Endothelial cell of umbilical vein (primary cell): ENCODE data around the gene UBE2K. TPM values are rescaled to one million over a fixed set of nuclear protein-coding genes. Genes with fewer than 3 reads are reported as not detected.

Experiments
- BruUV-seq: library from RNA; stranded (reverse); fragments of 400-500 nt; replicated peaks from 2 replicates; lab custom pipeline; 2021; lab: Mats Ljungman, UMichigan
- CTCF ChIA-PET: fragments of 300-600, 350-600 bp; sonication (Branson Sonifier 250); formaldehyde crosslinking; loops from one replicate; lab custom pipeline; 2021; ENCODE audit warnings: antibody characterized with exemption, inconsistent platforms; lab: Charles Lee
- POLR2A ChIA-PET: fragments of 300-600, 350-600 bp; sonication (Branson Sonifier 250); formaldehyde crosslinking; loops from one replicate; lab custom pipeline; 2021; ENCODE audit warnings: antibody characterized with exemption, inconsistent platforms; lab: Charles Lee
- DNase-seq: peaks from one replicate; pipeline ENCODE4 v3.0.0-alpha.2; 2011; ENCODE audit warnings: low read depth, low spot score
- FAIRE-seq: peaks from 2 replicates; lab custom pipeline; 2011; peaks lifted over from hg19 to GRCh38; lab: Jason Lieb, UNC
- H2AFZ ChIP-seq: 2 replicates; pipeline ENCODE4 v1.6.0; 2012; ENCODE audit warnings: low read depth, low read length, control low read depth, inconsistent platforms
- H3K27ac ChIP-seq: 2 replicates; pipeline ENCODE4 v1.5.1; 2011; ENCODE audit warnings: low read depth, mild to moderate bottlenecking, control low read depth, low read length, moderate library complexity; ENCODE audit not compliant: insufficient read depth
- H3K27me3 ChIP-seq, 2 experiments: 2 replicates each; pipeline versions ENCODE4 v1.6.0 to v1.6.1; 2011; ENCODE audit warnings: low read length in 2 of 2, mixed read lengths in 1 of 2; ENCODE audit not compliant: control insufficient read depth in 2 of 2, insufficient read depth in 2 of 2
- H3K36me3 ChIP-seq, 2 experiments: 2 replicates in 1 of 2; 3 replicates in 1 of 2; pipeline ENCODE4 v1.5.1; 2011; ENCODE audit warnings: low read length in 2 of 2, mild to moderate bottlenecking in 1 of 2, moderate library complexity in 1 of 2; ENCODE audit not compliant: control insufficient read depth in 2 of 2, insufficient read depth in 2 of 2; ENCODE audit errors: extremely low read depth in 1 of 2
- H3K4me1 ChIP-seq: 3 replicates; pipeline ENCODE4 v1.5.1; 2011; ENCODE audit warnings: mild to moderate bottlenecking, low read length; ENCODE audit not compliant: control insufficient read depth, insufficient read depth; ENCODE audit errors: extremely low read depth
- H3K4me2 ChIP-seq: 2 replicates; pipeline ENCODE4 v1.6.1; 2011; ENCODE audit warnings: low read length, control low read depth, mixed read lengths; ENCODE audit not compliant: insufficient read depth
- H3K4me3 ChIP-seq, 3 experiments: fragments of 200-600 bp in 1 of 3; sonication (generic), shearing (Covaris generic) in 1 of 3; replicated peaks in 1 of 3; 2 replicates each; pipeline ENCODE4 v1.5.1; 2011 to 2016; ENCODE audit warnings: control low read depth in 3 of 3, low read length in 3 of 3, mild to moderate bottlenecking in 2 of 3, inconsistent platforms in 1 of 3, low read depth in 1 of 3, moderate library complexity in 1 of 3; ENCODE audit not compliant: insufficient read depth in 1 of 3
- H3K79me2 ChIP-seq: 2 replicates; pipeline ENCODE4 v1.6.0; 2012; ENCODE audit warnings: low read length, inconsistent platforms; ENCODE audit not compliant: control insufficient read depth, insufficient read depth
- H3K9ac ChIP-seq: replicated peaks from 2 replicates; pipeline ENCODE3; 2011; ENCODE audit warnings: low read length, control low read depth; ENCODE audit not compliant: insufficient read depth; ENCODE audit errors: extremely low read depth
- H3K9me1 ChIP-seq: replicated peaks from 3 replicates; pipeline ENCODE4 v1.6.0; 2011; ENCODE audit warnings: mild to moderate bottlenecking, low read length; ENCODE audit not compliant: control insufficient read depth, insufficient read depth; ENCODE audit errors: extremely low read depth
- H3K9me3 ChIP-seq: replicated peaks from 2 replicates; pipeline ENCODE4 v1.5.1; 2012; ENCODE audit warnings: low read length, inconsistent platforms; ENCODE audit not compliant: control insufficient read depth, insufficient read depth
- H4K20me1 ChIP-seq: replicated peaks from 2 replicates; pipeline ENCODE3; 2011; ENCODE audit warnings: mild to moderate bottlenecking, low read length; ENCODE audit not compliant: control insufficient read depth, insufficient read depth; ENCODE audit errors: extremely low read depth
- GATA2 ChIP-seq: IDR thresholded peaks from 2 replicates; pipeline ENCODE4 v1.7.0; 2011; ENCODE audit warnings: low read depth, mild to moderate bottlenecking, moderate library complexity, mixed read lengths, low read length; ENCODE audit not compliant: insufficient read length, insufficient read depth
- POLR2AphosphoS5 ChIP-seq: IDR thresholded peaks from 2 replicates; pipeline ENCODE4 v1.6.1; 2012; ENCODE audit warnings: low read depth, mild to moderate bottlenecking, control low read depth, low read length, moderate library complexity; ENCODE audit not compliant: insufficient read depth
- dilution Hi-C: fragments of 300-500 bp; cut with MboI; formaldehyde crosslinking; loops from one replicate; pipeline ENCODE4 v1.15.0; 2019; ENCODE audit warnings: low sequenced_read_pairs; ENCODE audit not compliant: extremely low pct_ligation_motif_present
- intact Hi-C: fragments of 100-400 bp; cut with micrococcal nuclease; formaldehyde crosslinking; loops from one replicate; pipeline ENCODE4 v1.10.0; 2022
- polyA plus RNA-seq, 4 experiments: library from polyadenylated mRNA; depleted of rRNA in 3 of 4; stranded (reverse) in 3 of 4; unstranded in 1 of 4; fragments of >200 nt; gene quantifications; 2 replicates each; pipeline versions ENCODE4 v1.2.1 to v1.2.3, GENCODE V29; 2011 to 2012; ENCODE audit warnings: missing spikeins in 1 of 4
- total RNA-seq: library from RNA; stranded (reverse); gene quantifications from 2 replicates; pipeline ENCODE4 v1.2.3, GENCODE V29; 2021
- TF ChIP-seq, protein P1 (sequence below), 2 donors: IDR thresholded peaks; 1 replicate in 1 of 2; 2 replicates in 1 of 2; pipeline ENCODE4 v1.5.1; 2011; ENCODE audit warnings: low read length in 2 of 2, mild to moderate bottlenecking in 2 of 2, moderate library complexity in 2 of 2, control low read depth in 1 of 2, inconsistent platforms in 1 of 2, low read depth in 1 of 2; ENCODE audit not compliant: insufficient read depth in 1 of 2; ENCODE audit errors: extremely low read depth in 1 of 2
- TF ChIP-seq, protein P2 (sequence below): IDR thresholded peaks from 2 replicates; pipeline ENCODE4 v1.6.1; 2011; ENCODE audit not compliant: insufficient read depth, insufficient read length

Gene UBE2K
- total and polyA plus RNA-seq, 2 donors (not counting 3 experiments of a cell fraction or from before 2014, with no cell fraction given) = 32.5 to 97.8 TPM

DNA sequence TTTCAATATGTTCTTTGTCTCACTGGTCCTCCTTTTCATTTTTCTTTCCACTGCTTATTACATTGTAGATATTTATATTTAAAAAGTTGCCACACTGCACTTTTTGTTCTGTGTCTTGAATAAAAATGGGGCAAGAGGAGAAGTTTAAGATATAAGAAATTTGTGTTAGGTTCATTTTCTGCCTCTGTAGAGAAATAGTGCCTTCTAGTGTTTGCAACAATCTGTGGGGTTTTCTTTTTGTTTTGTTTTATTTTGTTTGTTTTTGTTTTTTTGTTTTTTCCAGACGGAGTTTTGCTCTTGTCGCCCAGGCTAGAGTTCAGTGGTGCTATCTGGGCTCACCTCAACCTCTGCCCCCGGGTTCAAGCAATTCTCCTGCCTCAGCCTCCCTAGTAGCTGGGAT, 39.2 kb upstream of the UBE2K start:
- Histone ChIP-seq H3K79me2 (no peaks in the 10 kb centered on the region), H3K4me3 (no peak overlapping the region), H3K27me3 (no peaks in the 10 kb centered on the region), H3K9ac (no peak overlapping the region), H3K27ac (no peak overlapping the region), H3K4me1 (no peaks in the 10 kb centered on the region), H3K36me3 (no peaks in the 10 kb centered on the region), H3K9me1 (no peaks in the 10 kb centered on the region), H2AFZ (no peak overlapping the region), H4K20me1 (no peaks in the 10 kb centered on the region), H3K4me2 (no peak overlapping the region), H3K9me3 (no peaks in the 10 kb centered on the region)
- FAIRE-seq = no peak
- POLR2A ChIA-PET = no interaction called here
- intact Hi-C loops (loop anchor here (2.0 kb wide), 1 partner anchor 190 kb away; no protein-coding TSS in a partner anchor), dilution Hi-C loops (no loop called here)
- DNase-seq = no peak
- CTCF ChIA-PET = interaction anchor here (0.6 to 5.0 kb wide), 8 partner anchors 12 to 189 kb away, joined by 3 to 97 read pairs (median 4); partner anchors contain the start of genes SMIM14 and UGDH
- TF ChIP-seq, protein P1, sequence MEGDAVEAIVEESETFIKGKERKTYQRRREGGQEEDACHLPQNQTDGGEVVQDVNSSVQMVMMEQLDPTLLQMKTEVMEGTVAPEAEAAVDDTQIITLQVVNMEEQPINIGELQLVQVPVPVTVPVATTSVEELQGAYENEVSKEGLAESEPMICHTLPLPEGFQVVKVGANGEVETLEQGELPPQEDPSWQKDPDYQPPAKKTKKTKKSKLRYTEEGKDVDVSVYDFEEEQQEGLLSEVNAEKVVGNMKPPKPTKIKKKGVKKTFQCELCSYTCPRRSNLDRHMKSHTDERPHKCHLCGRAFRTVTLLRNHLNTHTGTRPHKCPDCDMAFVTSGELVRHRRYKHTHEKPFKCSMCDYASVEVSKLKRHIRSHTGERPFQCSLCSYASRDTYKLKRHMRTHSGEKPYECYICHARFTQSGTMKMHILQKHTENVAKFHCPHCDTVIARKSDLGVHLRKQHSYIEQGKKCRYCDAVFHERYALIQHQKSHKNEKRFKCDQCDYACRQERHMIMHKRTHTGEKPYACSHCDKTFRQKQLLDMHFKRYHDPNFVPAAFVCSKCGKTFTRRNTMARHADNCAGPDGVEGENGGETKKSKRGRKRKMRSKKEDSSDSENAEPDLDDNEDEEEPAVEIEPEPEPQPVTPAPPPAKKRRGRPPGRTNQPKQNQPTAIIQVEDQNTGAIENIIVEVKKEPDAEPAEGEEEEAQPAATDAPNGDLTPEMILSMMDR (IDR thresholded peaks at IDR 0.05; ENCODE audit: extremely low read depth in 1 of 2, insufficient read depth in 1 of 2, low read depth in 1 of 2, low read length in 2 of 2) = peak in 1 of 2 donors; percentile 3
- TF ChIP-seq GATA2 = no peak
- no TSS peak for BruUV-seq

DNA sequence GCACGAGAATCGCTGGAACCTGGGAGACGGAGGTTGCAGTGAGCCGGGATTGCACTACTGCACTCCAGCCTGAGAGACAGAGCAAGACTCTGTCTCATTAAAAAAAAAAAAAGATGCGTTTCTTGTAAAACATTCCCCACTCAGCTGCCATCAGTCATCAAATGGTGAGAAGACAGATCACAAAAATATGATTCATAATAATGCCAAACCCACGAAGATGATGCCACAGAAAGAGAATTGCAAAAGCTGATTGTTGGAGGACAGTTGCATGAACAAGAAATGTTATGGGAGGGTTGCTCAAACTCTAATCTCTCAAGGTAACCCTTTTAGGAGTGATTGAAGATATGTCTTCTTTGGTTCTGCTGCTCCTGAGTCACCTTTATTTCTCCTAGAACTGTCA, 37.9 kb upstream of the UBE2K start:
- CTCF ChIA-PET = interaction anchor here (1.5 to 5.0 kb wide), 2 partner anchors 133 to 191 kb away, joined by 4 to 97 read pairs; no protein-coding TSS in a partner anchor
- Histone ChIP-seq H3K27me3 (no peaks in the 10 kb centered on the region), H4K20me1 (no peaks in the 10 kb centered on the region), H3K9me3 (no peaks in the 10 kb centered on the region), H3K27ac (no peak overlapping the region), H3K4me1 (no peaks in the 10 kb centered on the region), H3K4me2 (no peak overlapping the region), H3K9ac (no peak overlapping the region), H2AFZ (no peak overlapping the region), H3K36me3 (no peaks in the 10 kb centered on the region), H3K9me1 (no peaks in the 10 kb centered on the region), H3K79me2 (no peaks in the 10 kb centered on the region), H3K4me3 (no peak overlapping the region)
- POLR2A ChIA-PET = no interaction called here
- dilution Hi-C loops (no loop called here), intact Hi-C loops (no loop called here)
- TF ChIP-seq POLR2AphosphoS5 = no peak
- TF ChIP-seq, protein P2, sequence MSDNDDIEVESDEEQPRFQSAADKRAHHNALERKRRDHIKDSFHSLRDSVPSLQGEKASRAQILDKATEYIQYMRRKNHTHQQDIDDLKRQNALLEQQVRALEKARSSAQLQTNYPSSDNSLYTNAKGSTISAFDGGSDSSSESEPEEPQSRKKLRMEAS = no peak
- DNase-seq (no peak), FAIRE-seq (no peak)
- BruUV-seq = no TSS peak
